ENCODE measurements around the gene NFU1. TPM values are rescaled to one million over a fixed set of nuclear protein-coding genes. Genes with fewer than 3 reads are reported as not detected.

The NFU1 gene
- total and polyA plus RNA-seq, 2 of the 13 experiments (the other 11 are each of a cell fraction or from before 2014, with no cell fraction given): 39.1 to 84.0 TPM

DNA sequence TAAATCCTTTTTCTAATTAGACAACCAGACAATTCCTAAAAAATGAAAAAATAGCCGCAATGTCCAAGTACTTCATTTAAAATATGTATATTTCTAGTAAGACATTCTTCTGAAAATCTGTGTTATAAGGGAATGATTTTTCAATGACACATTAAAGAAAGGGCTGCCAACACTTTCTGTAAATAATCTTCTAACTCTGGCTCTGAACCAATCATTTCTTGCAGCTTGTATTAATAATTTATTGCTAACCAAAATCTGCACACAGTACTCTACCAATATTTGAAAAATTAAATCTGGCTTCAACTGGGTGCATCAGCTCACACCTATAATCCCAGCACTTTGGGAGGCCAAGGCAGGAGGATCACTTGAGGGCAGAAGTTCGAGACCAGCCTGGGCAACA lies 8.3 kb downstream of the NFU1 start (continued):
- TF ChIP-seq ZNF260 (CRISPR knock-in tag; IDR thresholded peaks at IDR 0.05; ENCODE audit: borderline replicate concordance, low read depth) (no peak), FOXA1 (IDR thresholded peaks at IDR 0.05) (no peak), FOXA1 (CRISPR knock-in tag; IDR thresholded peaks at IDR 0.05) (no peak)
- TF ChIP-seq, protein P1, sequence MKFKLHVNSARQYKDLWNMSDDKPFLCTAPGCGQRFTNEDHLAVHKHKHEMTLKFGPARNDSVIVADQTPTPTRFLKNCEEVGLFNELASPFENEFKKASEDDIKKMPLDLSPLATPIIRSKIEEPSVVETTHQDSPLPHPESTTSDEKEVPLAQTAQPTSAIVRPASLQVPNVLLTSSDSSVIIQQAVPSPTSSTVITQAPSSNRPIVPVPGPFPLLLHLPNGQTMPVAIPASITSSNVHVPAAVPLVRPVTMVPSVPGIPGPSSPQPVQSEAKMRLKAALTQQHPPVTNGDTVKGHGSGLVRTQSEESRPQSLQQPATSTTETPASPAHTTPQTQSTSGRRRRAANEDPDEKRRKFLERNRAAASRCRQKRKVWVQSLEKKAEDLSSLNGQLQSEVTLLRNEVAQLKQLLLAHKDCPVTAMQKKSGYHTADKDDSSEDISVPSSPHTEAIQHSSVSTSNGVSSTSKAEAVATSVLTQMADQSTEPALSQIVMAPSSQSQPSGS (CRISPR knock-in tag; IDR thresholded peaks at IDR 0.05): no peak

DNA sequence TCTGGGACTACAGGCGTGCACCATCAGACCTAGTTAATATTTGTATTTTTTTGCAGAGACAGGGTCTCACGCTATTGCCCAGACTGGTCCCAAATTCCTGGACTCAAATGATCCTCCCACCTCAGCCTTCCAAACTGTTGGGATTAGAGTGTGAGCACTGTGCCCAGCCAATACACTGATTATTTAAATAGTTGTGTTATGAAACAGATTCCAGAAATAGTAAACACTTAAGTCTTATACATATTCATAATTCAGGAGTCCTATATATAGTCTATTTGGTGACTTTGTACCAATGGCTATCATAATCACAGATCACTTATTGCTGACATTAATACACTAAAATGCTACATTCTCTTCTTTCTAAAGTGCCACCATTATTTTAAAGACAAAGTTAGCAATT lies 12.8 kb downstream of the NFU1 start:
- POLR2A ChIA-PET: interaction anchor here (1.1 kb wide), 1 partner anchor 13 kb away, joined by 3 read pairs; no protein-coding TSS in a partner anchor
- CTCF ChIA-PET (ENCODE audit: low intra/inter-chr PET ratio, low total read pairs): no interaction called here
- TF ChIP-seq, protein P2, sequence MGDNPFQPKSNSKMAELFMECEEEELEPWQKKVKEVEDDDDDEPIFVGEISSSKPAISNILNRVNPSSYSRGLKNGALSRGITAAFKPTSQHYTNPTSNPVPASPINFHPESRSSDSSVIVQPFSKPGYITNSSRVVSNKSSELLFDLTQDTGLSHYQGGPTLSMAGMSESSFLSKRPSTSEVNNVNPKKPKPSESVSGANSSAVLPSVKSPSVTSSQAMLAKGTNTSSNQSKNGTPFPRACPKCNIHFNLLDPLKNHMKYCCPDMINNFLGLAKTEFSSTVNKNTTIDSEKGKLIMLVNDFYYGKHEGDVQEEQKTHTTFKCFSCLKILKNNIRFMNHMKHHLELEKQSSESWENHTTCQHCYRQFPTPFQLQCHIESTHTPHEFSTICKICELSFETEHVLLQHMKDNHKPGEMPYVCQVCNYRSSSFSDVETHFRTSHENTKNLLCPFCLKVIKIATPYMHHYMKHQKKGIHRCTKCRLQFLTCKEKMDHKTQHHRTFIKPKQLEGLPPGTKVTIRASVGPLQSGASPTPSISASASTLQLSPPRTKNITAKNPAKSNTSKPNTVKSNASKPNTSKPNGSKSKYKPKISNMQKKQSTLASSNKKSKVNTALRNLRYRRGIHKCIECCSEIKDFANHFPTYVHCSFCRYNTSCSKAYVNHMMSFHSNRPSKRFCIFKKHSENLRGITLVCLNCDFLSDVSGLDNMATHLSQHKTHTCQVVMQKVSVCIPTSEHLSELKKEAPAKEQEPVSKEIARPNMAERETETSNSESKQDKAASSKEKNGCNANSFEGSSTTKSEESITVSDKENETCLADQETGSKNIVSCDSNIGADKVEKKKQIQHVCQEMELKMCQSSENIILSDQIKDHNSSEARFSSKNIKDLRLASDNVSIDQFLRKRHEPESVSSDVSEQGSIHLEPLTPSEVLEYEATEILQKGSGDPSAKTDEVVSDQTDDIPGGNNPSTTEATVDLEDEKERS (CRISPR knock-in tag; IDR thresholded peaks at IDR 0.05): no peak
- TF ChIP-seq, protein P3, sequence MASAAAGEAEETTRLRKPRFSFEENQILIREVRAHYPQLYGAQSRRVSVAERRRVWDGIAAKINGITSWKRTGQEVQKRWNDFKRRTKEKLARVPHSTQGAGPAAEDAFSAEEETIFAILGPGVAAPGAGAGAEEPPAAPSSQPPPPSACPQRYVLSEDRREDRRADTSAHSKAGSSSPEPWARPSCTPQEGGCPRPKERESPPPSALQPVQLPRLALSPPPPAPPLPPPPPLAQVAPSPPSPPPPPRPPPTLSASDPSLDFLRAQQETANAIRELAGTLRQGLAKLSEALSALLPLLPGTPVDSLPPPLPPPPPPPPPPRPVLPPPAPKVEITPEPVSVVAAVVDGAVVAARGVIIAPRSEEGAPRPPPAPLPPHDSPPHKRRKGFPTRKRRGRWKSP (CRISPR knock-in tag; IDR thresholded peaks at IDR 0.05): no peak
- TF ChIP-seq, protein P4, sequence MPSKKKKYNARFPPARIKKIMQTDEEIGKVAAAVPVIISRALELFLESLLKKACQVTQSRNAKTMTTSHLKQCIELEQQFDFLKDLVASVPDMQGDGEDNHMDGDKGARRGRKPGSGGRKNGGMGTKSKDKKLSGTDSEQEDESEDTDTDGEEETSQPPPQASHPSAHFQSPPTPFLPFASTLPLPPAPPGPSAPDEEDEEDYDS (CRISPR knock-in tag; IDR thresholded peaks at IDR 0.05): no peak
- TF ChIP-seq NCOA2 (CRISPR knock-in tag; IDR thresholded peaks at IDR 0.05): no peak
- no peak for TF ChIP-seq ZNF274 (CRISPR knock-in tag; IDR thresholded peaks at IDR 0.05)
- TF ChIP-seq SRSF1 (optimal IDR thresholded peaks at IDR 0.05; ENCODE audit: low read depth, low read length): no peak
- no peak for TF ChIP-seq ZNF34 (CRISPR knock-in tag; IDR thresholded peaks at IDR 0.05; ENCODE audit: borderline replicate concordance)

More for the DNA sequence above, 12.8 kb downstream of the NFU1 start:
- Histone ChIP-seq H3K27me3 (ENCODE audit: control insufficient read depth in 1 of 2, insufficient read depth in 2 of 2, low read length in 2 of 2) (no peaks in the 10 kb centered on the region; a peak in 1 of 5 replicates), H3K9me3 (ENCODE audit: low read length) (no peaks in the 10 kb centered on the region), H4K20me1 (ENCODE audit: insufficient read depth, low read length) (no peaks in the 10 kb centered on the region), H3K4me2 (ENCODE audit: low read depth, low read length) (no peak overlapping the region), H3K4me3 (replicated peaks in 1 of 3; ENCODE audit: insufficient read depth in 1 of 3, low read depth in 2 of 3, low read length in 3 of 3) (no peak overlapping the region), H3K9ac (ENCODE audit: insufficient read depth, low read depth, low read length) (no peak overlapping the region), H2AFZ (ENCODE audit: low read length) (no peak overlapping the region), H3K79me2 (ENCODE audit: insufficient read depth, low read length) (no peaks in the 10 kb centered on the region), H3K4me1 (ENCODE audit: insufficient read depth, low read length) (no peaks in the 10 kb centered on the region), H3K36me3 (replicated peaks in 1 of 2; ENCODE audit: control insufficient read depth in 1 of 2, insufficient read depth in 2 of 2, low read length in 2 of 2) (peaks cover 10 to 39% of the 10 kb centered on the region in 2 experiments), H3K27ac (ENCODE audit: extremely low read length, insufficient read depth, low read length) (no peak overlapping the region)
- no peak for ATAC-seq
- DNase-seq (ENCODE audit: low spot score): no peak
- in situ Hi-C loops (cut with HindIII; ENCODE audit: extremely low pct_ligation_motif_present, low pct_unique_long_range_greater_than_20kb) (no loop called here), intact Hi-C loops (cut with micrococcal nuclease; ENCODE audit: unreplicated experiment) (no loop called here)
- no TSS peak for BruUV-seq (replicated peaks)
- WGBS (ENCODE audit: low lambda C conversion rate): 98% methylated on average over 2 of the region's 2 CpGs
- FAIRE-seq: no peak

Data from HepG2 (cell line).